GM18870 (cell line): Measurements from ENCODE around the gene SNRK.

ENCODE experiments used
- ATAC-seq: cut with Tn5 transposase; IDR thresholded peaks from one replicate; pipeline ENCODE4 v1.9.1; 2021; ENCODE audit warnings: moderate library complexity; ENCODE audit not compliant: unreplicated experiment

Gene SNRK

GRCh38 chr3:43270078-43270477, 16.3 kb upstream of the SNRK start:
- ATAC-seq = no peak

DNA sequence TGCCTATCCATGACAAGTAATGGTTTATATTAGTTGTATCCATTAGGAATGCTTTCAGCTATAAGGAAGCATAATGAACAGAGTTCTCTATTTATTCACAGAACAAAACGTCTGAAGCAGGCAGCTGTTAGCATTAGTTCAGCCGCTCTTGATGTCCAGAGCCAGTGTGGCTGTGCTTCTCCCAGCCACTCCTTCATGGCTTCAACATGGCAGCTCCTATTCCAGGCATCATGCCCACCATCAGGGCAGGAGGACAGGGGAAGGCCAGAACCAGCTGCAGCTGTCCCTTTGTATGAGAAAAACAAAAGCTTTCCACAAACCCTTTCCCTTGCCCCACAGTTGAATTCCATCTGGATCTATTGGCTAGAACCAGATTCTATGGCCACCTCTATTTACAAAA, 12.9 kb upstream of the SNRK start:
- no peak for ATAC-seq

GRCh38 chr3:43279082-43279481, 7.3 kb upstream of the SNRK start:
- no peak for ATAC-seq

- ATAC-seq = no peak
Measured at GRCh38 chr3:43279532-43279931, 6.8 kb upstream of the SNRK start.

DNA sequence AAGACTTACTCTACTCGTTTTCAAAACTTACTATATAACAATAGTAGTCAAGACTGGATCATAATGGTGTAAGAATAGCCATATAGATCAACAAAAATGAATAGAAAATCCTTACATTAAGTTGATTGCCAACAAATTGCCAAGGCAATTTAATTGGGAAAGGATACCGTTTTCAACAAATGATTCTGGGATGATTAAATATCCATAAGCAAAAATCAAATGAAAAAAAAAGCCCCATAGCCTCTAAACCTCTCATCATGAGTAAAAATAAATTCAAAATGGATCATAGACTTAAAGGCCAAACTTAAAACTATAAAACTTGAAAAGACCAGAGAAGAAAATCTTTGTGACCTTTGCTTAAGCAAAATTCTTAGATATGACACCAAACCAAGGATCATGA, 5.3 kb upstream of the SNRK start:
- ATAC-seq = no peak

GRCh38 chr3:43284171-43284570, 2.2 kb upstream of the SNRK start:
- no peak for ATAC-seq

GRCh38 chr3:43285644-43286043, 696 bp upstream of the SNRK start:
- ATAC-seq = no peak

DNA sequence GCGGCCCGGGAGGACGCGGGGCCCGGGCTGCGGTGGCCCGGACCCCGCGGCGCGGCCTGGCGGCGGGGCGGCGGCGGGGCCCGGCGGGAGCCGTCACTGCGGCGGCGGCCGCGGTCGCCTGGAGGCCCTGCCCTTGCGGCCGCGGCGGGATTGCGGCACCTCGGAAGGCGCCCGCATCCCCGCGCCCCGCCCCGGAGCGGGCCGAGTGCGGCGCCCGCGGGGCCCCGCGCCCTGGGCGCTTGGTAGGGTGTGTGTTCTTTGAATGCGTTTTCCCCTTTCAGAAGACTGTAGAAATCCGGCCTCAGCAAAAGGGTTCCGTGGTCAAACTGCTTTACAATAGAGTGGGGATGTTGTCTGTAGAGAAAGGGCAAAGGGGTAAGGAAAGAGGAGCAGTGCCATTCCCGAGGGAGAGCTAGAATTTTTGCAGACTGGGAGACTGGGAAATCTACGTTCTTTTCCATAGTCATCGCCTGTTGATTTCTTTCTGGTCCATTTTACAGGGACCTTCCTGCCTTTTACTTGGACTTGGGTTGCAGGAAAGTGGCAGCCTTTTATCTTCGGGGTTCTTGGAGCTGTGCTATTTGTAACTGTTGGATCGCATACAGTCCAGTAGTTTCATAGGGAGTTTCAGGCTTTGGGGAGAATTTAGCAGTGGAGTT, 630 bp downstream of the SNRK start:
- no peak for ATAC-seq

- ATAC-seq = no peak
Measured at GRCh38 chr3:43287500-43287873, 1.1 kb downstream of the SNRK start.

- ATAC-seq = no peak
Measured at GRCh38 chr3:43288366-43288765, 2.0 kb downstream of the SNRK start.

GRCh38 chr3:43288850-43289249, 2.5 kb downstream of the SNRK start:
- ATAC-seq = no peak

DNA sequence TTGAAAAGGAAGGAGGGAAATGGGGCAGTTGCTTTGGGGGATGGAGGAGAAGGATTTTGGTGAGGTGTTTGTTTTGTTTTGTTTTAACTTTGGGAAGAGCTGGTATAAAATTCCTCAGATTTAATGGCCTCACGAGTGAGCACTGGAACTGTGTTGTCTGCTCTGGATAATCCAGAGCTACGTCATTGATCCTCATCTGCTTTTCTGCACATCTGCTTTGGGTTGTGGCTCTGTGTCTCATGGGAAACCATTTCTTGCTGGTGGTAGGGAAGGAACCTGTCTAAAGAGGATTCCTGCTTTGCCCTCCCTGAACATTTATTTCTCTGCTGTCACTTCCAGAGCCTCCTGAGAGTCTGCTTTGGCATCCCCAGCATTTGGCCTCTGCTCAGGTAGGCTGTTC, 3.1 kb downstream of the SNRK start:
- ATAC-seq = no peak

GRCh38 chr3:43289841-43290470, 3.6 kb downstream of the SNRK start:
- no peak for ATAC-seq

- ATAC-seq = no peak
Measured at GRCh38 chr3:43290956-43291355, 4.6 kb downstream of the SNRK start.

DNA sequence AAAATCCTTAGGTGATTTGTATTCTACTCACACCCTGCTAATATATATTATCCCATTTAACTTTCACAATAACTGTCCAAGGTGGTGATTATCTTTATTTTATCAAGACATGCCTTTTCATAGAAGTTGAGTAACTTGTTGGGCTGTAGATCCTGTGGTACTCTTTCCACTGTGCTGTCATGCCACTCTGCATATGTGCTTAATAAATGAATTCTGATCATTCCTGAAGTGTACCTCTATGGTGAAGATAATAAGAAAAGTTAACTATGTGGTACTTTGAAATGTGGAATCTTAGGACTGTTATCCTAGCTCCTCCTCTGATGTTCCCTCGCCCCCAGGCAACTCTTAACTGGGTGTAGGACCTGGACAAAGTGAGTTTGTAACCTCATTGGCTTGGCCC, 5.2 kb downstream of the SNRK start:
- no peak for ATAC-seq

DNA sequence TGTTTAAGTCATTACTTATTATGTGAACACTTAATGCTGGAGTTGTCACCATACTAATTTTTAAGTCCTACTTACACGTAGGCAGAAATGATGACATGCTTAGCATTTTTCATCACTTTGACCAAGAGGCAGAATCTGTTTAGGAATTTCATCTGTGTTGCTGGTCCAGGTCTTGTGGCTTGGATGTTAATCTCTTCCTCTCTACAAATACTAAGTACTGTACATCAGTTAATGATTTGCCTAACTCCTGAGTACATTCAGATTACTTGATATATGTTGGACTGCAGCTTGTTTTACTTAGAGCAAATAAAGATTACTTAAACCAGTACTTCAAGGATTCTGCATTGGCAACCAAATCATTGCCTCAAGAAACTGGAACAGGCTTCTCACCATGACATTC, 8.6 kb downstream of the SNRK start:
- no peak for ATAC-seq

GRCh38 chr3:43296565-43296964, 10.2 kb downstream of the SNRK start:
- ATAC-seq = no peak

DNA sequence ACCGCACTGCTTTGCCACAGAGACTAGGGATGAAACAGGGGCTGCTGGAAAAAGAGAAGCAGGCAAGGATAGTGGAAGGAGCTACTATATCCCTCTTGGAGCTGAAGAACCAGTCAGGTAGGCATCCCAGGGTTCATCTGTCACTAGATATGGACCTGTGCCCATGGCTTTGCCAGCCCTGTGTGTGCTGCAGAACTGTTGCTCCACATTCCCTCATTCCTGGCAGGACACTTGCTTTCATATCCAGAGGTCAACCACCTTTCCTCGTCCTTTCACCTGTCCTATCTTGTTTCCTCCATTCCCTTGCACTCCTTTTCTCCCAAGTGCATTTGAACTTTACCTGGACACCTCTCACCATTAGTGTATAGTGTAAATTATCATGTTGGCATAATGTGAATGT, 12.0 kb downstream of the SNRK start:
- no peak for ATAC-seq

DNA sequence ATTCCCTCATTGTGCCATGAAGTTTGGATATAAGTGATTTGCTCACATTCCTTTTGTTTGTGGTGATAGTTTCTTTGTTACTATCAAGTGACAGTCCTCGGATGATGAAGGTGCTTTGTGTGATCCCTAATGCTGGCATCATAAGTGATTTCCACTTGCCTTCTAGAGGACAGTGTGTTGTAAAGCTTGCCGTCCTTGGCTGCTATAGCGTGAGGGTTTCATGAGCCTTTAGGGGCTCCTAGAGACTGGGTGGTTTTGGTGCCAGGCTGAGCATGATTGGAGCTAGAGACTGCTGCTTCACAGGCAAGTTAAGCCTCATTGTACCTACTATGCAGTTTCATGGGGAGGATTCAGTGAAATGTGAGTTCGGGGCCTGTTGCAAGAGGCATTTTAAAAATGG, 12.4 kb downstream of the SNRK start:
- no peak for ATAC-seq

DNA sequence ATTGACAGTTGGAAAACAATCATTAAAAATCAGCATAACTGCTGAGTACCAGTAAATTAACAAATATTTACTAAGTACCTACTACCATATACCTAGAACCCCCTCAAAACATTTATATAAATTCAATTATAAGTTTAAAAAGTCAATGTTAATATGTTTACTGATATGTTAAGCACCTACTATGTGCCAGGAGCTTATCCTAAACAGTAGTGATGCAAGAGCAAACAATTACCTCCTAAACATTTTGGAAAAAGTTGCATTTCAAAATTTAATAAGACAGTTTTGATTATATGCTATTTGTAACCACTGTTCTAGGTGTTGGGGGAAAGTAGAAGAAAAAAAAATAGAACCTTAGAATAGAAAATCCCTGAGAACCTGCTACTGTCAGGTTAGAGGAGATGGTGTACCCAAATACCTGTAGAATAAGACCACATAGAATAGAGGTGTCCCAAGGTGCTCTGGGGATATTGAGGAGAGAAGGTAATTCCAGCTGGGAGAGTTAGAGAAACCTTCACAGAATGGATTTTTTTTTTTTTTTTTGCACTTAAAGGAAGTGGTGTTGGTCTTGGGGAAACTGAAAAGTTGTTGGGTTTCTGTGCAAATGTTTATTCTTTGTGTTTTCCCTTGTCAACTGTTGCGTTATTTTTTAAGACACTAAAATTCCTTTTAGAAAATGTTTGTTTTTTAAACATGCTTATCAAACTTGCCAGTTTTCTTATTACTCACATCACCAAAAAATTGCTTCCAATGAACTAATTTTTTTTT, 16.0 kb downstream of the SNRK start:
- no peak for ATAC-seq

- ATAC-seq = no peak
Measured at GRCh38 chr3:43304126-43304525, 17.8 kb downstream of the SNRK start.

DNA sequence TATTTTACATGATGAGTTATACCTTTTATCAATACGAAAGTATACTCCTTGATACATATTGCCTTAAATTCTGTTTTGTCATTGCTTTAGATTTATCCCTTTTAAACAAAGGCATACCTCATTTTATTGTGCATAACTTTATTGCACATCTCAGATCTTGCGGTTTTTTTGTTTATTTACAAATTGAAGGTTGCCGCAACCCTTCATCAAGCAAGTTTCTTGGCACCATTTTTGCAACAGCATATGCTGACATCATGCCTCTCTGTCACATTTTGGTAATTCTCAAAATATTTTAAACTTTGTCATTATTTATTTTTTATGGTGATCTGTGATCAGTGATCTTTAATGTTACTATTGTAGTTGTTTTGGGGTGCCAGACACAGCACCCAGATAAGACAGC, 20.9 kb downstream of the SNRK start:
- ATAC-seq = no peak
